Measurements from ENCODE around the gene LRP11. TPM values are rescaled to one million over a fixed set of nuclear protein-coding genes. Genes with fewer than 3 reads are reported as not detected.

The LRP11 gene
- total and polyA plus RNA-seq, 9 of the 15 experiments (the other 6 are each of a cell fraction or from before 2014, with no cell fraction given), result 0.51 to 3.5 (median 2.4) TPM

DNA sequence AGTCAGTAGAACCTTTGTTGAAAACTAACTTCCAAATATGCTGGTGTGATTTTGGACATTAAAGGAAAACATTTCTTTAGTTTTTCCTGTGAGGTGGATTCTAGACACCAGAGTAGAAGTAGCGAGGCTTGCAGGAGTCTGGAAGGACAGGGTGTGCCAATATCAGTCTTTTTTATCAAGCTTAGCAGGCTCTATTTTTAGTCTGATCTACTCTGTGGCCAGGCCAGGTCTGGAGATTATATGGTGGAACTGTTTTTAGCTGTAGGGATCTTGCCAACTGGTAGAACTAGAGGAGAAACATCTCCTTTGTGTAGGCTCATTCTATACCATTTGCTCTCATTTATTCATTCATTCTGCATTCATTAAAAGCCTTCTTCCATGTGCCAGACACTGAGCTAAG lies 42.7 kb downstream of the LRP11 start (continued):
- TF ChIP-seq, protein P1, sequence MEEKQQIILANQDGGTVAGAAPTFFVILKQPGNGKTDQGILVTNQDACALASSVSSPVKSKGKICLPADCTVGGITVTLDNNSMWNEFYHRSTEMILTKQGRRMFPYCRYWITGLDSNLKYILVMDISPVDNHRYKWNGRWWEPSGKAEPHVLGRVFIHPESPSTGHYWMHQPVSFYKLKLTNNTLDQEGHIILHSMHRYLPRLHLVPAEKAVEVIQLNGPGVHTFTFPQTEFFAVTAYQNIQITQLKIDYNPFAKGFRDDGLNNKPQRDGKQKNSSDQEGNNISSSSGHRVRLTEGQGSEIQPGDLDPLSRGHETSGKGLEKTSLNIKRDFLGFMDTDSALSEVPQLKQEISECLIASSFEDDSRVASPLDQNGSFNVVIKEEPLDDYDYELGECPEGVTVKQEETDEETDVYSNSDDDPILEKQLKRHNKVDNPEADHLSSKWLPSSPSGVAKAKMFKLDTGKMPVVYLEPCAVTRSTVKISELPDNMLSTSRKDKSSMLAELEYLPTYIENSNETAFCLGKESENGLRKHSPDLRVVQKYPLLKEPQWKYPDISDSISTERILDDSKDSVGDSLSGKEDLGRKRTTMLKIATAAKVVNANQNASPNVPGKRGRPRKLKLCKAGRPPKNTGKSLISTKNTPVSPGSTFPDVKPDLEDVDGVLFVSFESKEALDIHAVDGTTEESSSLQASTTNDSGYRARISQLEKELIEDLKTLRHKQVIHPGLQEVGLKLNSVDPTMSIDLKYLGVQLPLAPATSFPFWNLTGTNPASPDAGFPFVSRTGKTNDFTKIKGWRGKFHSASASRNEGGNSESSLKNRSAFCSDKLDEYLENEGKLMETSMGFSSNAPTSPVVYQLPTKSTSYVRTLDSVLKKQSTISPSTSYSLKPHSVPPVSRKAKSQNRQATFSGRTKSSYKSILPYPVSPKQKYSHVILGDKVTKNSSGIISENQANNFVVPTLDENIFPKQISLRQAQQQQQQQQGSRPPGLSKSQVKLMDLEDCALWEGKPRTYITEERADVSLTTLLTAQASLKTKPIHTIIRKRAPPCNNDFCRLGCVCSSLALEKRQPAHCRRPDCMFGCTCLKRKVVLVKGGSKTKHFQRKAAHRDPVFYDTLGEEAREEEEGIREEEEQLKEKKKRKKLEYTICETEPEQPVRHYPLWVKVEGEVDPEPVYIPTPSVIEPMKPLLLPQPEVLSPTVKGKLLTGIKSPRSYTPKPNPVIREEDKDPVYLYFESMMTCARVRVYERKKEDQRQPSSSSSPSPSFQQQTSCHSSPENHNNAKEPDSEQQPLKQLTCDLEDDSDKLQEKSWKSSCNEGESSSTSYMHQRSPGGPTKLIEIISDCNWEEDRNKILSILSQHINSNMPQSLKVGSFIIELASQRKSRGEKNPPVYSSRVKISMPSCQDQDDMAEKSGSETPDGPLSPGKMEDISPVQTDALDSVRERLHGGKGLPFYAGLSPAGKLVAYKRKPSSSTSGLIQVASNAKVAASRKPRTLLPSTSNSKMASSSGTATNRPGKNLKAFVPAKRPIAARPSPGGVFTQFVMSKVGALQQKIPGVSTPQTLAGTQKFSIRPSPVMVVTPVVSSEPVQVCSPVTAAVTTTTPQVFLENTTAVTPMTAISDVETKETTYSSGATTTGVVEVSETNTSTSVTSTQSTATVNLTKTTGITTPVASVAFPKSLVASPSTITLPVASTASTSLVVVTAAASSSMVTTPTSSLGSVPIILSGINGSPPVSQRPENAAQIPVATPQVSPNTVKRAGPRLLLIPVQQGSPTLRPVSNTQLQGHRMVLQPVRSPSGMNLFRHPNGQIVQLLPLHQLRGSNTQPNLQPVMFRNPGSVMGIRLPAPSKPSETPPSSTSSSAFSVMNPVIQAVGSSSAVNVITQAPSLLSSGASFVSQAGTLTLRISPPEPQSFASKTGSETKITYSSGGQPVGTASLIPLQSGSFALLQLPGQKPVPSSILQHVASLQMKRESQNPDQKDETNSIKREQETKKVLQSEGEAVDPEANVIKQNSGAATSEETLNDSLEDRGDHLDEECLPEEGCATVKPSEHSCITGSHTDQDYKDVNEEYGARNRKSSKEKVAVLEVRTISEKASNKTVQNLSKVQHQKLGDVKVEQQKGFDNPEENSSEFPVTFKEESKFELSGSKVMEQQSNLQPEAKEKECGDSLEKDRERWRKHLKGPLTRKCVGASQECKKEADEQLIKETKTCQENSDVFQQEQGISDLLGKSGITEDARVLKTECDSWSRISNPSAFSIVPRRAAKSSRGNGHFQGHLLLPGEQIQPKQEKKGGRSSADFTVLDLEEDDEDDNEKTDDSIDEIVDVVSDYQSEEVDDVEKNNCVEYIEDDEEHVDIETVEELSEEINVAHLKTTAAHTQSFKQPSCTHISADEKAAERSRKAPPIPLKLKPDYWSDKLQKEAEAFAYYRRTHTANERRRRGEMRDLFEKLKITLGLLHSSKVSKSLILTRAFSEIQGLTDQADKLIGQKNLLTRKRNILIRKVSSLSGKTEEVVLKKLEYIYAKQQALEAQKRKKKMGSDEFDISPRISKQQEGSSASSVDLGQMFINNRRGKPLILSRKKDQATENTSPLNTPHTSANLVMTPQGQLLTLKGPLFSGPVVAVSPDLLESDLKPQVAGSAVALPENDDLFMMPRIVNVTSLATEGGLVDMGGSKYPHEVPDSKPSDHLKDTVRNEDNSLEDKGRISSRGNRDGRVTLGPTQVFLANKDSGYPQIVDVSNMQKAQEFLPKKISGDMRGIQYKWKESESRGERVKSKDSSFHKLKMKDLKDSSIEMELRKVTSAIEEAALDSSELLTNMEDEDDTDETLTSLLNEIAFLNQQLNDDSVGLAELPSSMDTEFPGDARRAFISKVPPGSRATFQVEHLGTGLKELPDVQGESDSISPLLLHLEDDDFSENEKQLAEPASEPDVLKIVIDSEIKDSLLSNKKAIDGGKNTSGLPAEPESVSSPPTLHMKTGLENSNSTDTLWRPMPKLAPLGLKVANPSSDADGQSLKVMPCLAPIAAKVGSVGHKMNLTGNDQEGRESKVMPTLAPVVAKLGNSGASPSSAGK (IDR thresholded peaks at IDR 0.05), result no peak
- no peak for TF ChIP-seq SOX6 (IDR thresholded peaks at IDR 0.05)
- TF ChIP-seq TAL1 (IDR thresholded peaks at IDR 0.05), result 0 out of 2 replicates have a peak, but pooled peaks have one; percentile 10
- TF ChIP-seq MEF2A (IDR thresholded peaks at IDR 0.05; ENCODE audit: control insufficient read depth, low read depth, low read length), result peak; percentile 69
- TF ChIP-seq ARID1B (IDR thresholded peaks at IDR 0.05), result peak; percentile 15; the same call in 1 of the 2 replicates
- TF ChIP-seq ILK (tag; IDR thresholded peaks at IDR 0.05; ENCODE audit: borderline replicate concordance, low read depth), result no peak
- no peak for TF ChIP-seq CHD4 (IDR thresholded peaks at IDR 0.05; ENCODE audit: insufficient read depth, insufficient replicate concordance, low read depth, low read length, poor library complexity, severe bottlenecking)
- no peak for TF ChIP-seq KDM5B (IDR thresholded peaks at IDR 0.05; ENCODE audit: insufficient replicate concordance, low read depth, low read length)
- TF ChIP-seq CREM (IDR thresholded peaks at IDR 0.05; ENCODE audit: low read depth), result no peak
- no peak for TF ChIP-seq ZNF75A (CRISPR knock-in tag; IDR thresholded peaks at IDR 0.05)
- TF ChIP-seq, protein P2, sequence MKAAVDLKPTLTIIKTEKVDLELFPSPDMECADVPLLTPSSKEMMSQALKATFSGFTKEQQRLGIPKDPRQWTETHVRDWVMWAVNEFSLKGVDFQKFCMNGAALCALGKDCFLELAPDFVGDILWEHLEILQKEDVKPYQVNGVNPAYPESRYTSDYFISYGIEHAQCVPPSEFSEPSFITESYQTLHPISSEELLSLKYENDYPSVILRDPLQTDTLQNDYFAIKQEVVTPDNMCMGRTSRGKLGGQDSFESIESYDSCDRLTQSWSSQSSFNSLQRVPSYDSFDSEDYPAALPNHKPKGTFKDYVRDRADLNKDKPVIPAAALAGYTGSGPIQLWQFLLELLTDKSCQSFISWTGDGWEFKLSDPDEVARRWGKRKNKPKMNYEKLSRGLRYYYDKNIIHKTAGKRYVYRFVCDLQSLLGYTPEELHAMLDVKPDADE (conservative IDR thresholded peaks at IDR 0.05; ENCODE audit: control insufficient read depth, low read depth, low read length), result no peak
- TF ChIP-seq, protein P3, sequence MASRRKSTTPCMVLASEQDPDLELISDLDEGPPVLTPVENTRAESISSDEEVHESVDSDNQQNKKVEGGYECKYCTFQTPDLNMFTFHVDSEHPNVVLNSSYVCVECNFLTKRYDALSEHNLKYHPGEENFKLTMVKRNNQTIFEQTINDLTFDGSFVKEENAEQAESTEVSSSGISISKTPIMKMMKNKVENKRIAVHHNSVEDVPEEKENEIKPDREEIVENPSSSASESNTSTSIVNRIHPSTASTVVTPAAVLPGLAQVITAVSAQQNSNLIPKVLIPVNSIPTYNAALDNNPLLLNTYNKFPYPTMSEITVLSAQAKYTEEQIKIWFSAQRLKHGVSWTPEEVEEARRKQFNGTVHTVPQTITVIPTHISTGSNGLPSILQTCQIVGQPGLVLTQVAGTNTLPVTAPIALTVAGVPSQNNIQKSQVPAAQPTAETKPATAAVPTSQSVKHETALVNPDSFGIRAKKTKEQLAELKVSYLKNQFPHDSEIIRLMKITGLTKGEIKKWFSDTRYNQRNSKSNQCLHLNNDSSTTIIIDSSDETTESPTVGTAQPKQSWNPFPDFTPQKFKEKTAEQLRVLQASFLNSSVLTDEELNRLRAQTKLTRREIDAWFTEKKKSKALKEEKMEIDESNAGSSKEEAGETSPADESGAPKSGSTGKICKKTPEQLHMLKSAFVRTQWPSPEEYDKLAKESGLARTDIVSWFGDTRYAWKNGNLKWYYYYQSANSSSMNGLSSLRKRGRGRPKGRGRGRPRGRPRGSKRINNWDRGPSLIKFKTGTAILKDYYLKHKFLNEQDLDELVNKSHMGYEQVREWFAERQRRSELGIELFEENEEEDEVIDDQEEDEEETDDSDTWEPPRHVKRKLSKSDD (conservative IDR thresholded peaks at IDR 0.05; ENCODE audit: low read length), result no peak
- TF ChIP-seq SRSF7 (optimal IDR thresholded peaks at IDR 0.05; ENCODE audit: low read depth, low read length), result no peak
